Psoas muscle (tissue), 8 donors: ENCODE data around the gene MEX3A. TPM values are rescaled to one million over a fixed set of nuclear protein-coding genes. Genes with fewer than 3 reads are reported as not detected.
A peak's percentile ranks its signal among the peaks of the same experiment; 100 is the strongest.

Experiments
- ATAC-seq, 4 donors: fragments of 200-7000 bp; cut with Tn5 transposase; one replicate each; pipeline ENCODE4 v1.9.1; 2020; ENCODE audit warnings: moderate library complexity in 3 of 4, mild to moderate bottlenecking in 2 of 4
- DNase-seq, 2 donors: peaks; one replicate each; pipeline ENCODE4 v3.0.0-alpha.2; 2020
- H3K27ac ChIP-seq: fragments of 200-600 bp; one replicate; pipeline ENCODE4 v1.8.0; 2022
- H3K27me3 ChIP-seq, 3 donors: fragments of 200-600 bp in 1 of 3; one replicate each; pipeline versions ENCODE4 v1.6.1 to v1.8.0; 2013 to 2022; ENCODE audit warnings: low read length in 2 of 3, mild to moderate bottlenecking in 2 of 3, moderate library complexity in 1 of 3; ENCODE audit not compliant: insufficient read depth in 3 of 3
- H3K36me3 ChIP-seq, 2 donors: fragments of 200-600 bp in 1 of 2; one replicate each; pipeline versions ENCODE4 v1.6.1 to v1.8.0; 2013 to 2022; ENCODE audit warnings: low read depth in 1 of 2, mild to moderate bottlenecking in 1 of 2, moderate library complexity in 1 of 2; ENCODE audit not compliant: insufficient read depth in 1 of 2
- H3K4me1 ChIP-seq: fragments of 200-600 bp; one replicate; pipeline ENCODE4 v1.8.0; 2022
- H3K4me3 ChIP-seq: fragments of 200-600 bp; one replicate; pipeline ENCODE4 v1.8.0; 2022; ENCODE audit warnings: mild to moderate bottlenecking
- H3K9me3 ChIP-seq: fragments of 200-600 bp; one replicate; pipeline ENCODE4 v1.8.0; 2022
- WGBS, 3 donors: extraction: QIAGEN DNeasy Blood & Tissue Kit; methylation state at CpG; one replicate each; pipeline versions ENCODE4 v1.1.6 to v1.1.7; 2013; 5-methylcytosine and 5-hydroxymethylcytosine counted together
- intact Hi-C, 2 donors: fragments of 100-400 bp; cut with DNase I; formaldehyde crosslinking; loops; one replicate each; pipeline versions ENCODE4 v1.11.0 to v1.14.2; 2022
- polyA plus RNA-seq, 3 donors: library from polyadenylated mRNA; stranded (reverse); fragments of 200-250 nt; gene quantifications; one replicate each; pipeline ENCODE4 v1.2.3, GENCODE V29; 2013
- total RNA-seq, 4 donors: library from RNA; stranded (reverse); fragmentation: NEBNext Ultra II Directional in 2 of 4; extraction: Animal tissue kit (Norgen Biotek cat#: 25700) in 2 of 4; gene quantifications; one replicate each; pipeline versions ENCODE4 v1.2.1 to v1.2.4, GENCODE V29; 2021 to 2023
- TF ChIP-seq, protein P1 (sequence below): fragments of 200-600 bp; IDR thresholded peaks from one replicate; pipeline ENCODE4 v1.8.0; 2022; ENCODE audit warnings: antibody characterized with exemption
- donor health status: healthy with polysubstance abuse.
- donor health status: DM: no; HTN: no; CAD: no; lungs with moderate emphysema.
- donor health status: Bipolar disorder and iron deficiency.
- donor health status: healthy.
- donor health status: DM: yes; HTN: yes; CAD: no.
- donor health status: DM: no; HTN: no; CAD: no.
- donor health status: DM: no; HTN: no; CAD: no.
- donor health status: DM: yes; HTN: yes; CAD: no.

The MEX3A gene
- total and polyA plus RNA-seq, 7 donors = 0.06 to 0.42 (median 0.13) TPM

DNA sequence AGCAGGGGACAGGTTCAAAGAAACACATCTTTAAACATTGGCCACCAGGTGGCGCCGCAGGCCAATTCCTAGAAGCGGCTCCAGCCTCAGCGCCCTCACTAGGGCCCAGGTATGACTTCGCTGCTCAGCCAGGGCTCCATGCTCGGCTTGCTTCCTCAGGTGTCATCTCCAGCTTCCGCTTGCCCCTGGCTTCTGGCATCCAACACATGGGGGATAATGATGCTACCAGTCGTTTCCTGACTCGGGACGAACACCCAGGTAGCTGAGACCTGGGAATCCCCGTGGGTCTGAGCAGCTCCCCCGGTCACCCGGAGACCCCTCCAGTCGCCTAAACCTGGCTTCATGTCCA is 8.5 kb upstream of the MEX3A start:
- peak; percentile 85 to 92 for DNase-seq
- no peaks in the 10 kb centered on the region for H3K36me3 ChIP-seq
- no peaks in the 10 kb centered on the region for H3K9me3 ChIP-seq
- intact Hi-C loops = loop anchor here (1.0 to 2.0 kb wide), 2 partner anchors 134 kb away; no protein-coding TSS in a partner anchor
- no peaks in the 10 kb centered on the region for H3K27me3 ChIP-seq
- H3K4me1 ChIP-seq = no peaks in the 10 kb centered on the region
- no peak overlapping the region for H3K27ac ChIP-seq
- ATAC-seq = peak; percentile 88 to 96 (median 90)
- no peak overlapping the region for H3K4me3 ChIP-seq
- TF ChIP-seq, protein P1, sequence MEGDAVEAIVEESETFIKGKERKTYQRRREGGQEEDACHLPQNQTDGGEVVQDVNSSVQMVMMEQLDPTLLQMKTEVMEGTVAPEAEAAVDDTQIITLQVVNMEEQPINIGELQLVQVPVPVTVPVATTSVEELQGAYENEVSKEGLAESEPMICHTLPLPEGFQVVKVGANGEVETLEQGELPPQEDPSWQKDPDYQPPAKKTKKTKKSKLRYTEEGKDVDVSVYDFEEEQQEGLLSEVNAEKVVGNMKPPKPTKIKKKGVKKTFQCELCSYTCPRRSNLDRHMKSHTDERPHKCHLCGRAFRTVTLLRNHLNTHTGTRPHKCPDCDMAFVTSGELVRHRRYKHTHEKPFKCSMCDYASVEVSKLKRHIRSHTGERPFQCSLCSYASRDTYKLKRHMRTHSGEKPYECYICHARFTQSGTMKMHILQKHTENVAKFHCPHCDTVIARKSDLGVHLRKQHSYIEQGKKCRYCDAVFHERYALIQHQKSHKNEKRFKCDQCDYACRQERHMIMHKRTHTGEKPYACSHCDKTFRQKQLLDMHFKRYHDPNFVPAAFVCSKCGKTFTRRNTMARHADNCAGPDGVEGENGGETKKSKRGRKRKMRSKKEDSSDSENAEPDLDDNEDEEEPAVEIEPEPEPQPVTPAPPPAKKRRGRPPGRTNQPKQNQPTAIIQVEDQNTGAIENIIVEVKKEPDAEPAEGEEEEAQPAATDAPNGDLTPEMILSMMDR = peak; percentile 93
- WGBS, 3 donors = 40 to 41% (median 41%) methylated on average over 13 to 14 of the region's 14 CpGs

GRCh38 chr1:156090138-156090839 is 8.0 kb upstream of the MEX3A start:
- Histone ChIP-seq H3K27ac (no peak overlapping the region), H3K4me3 (no peak overlapping the region), H3K27me3 (no peaks in the 10 kb centered on the region), H3K4me1 (no peaks in the 10 kb centered on the region), H3K9me3 (no peaks in the 10 kb centered on the region), H3K36me3 (no peaks in the 10 kb centered on the region)
- DNase-seq (no peak), ATAC-seq (peak in 3 of 4 donors; percentile 14 to 38 (median 32))
- TF ChIP-seq, protein P1 = no peak
- intact Hi-C loops = loop anchor here (1.0 to 2.0 kb wide), 2 partner anchors 135 kb away; no protein-coding TSS in a partner anchor
- 35 to 40% (median 37%) methylated on average over 5 of the region's 5 CpGs for WGBS, 3 donors

DNA sequence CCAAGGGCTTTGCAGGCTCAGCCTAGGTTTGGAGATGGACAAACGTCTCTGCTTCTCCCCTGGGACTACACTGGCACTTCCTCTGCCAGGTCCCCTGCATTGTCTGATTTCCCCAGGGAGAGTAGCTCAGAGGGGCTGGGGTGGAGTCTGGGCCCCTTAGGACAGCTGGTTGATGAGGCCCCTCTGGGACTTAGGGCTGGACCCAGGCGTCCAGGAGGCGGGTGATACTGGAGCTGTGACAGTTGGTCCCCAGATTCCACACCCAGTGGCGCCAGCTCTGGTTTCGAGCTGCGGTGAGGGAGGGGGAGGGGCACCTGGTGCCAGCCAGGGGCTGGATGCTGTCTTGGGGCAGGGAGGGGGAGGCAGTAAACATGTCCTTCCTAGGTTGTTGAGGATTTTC is 7.4 kb upstream of the MEX3A start:
- no peaks in the 10 kb centered on the region for H3K27me3 ChIP-seq
- no peak overlapping the region for H3K4me3 ChIP-seq
- 34 to 67% (median 41%) methylated on average over 6 of the region's 6 CpGs for WGBS, 3 donors
- no peaks in the 10 kb centered on the region for H3K4me1 ChIP-seq
- TF ChIP-seq, protein P1 = no peak
- no peak for DNase-seq
- no peaks in the 10 kb centered on the region for H3K9me3 ChIP-seq
- H3K36me3 ChIP-seq = no peaks in the 10 kb centered on the region
- no peak for ATAC-seq
- intact Hi-C loops = loop anchor here (1.0 to 2.0 kb wide), 2 partner anchors 135 to 136 kb away; no protein-coding TSS in a partner anchor
- no peak overlapping the region for H3K27ac ChIP-seq

DNA sequence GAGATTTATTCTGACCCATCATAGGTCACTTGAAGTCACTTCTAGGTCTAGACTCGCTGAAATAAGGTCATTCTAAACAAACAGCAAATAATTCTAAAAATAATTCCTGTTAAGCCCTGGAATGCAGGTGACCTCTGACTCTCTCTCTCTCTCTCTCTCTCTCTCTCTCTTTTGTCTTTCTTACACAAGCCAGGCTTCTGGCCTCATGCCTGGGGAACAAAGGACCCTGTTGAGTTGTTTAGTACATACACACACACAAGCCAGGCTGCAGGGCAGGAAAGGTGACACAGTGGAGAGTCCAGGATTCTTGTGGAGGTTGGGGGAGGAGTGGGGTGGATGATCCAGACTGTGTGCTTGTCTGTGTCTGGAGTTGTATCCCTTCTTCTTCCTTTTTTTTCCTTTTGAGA is 4.0 kb upstream of the MEX3A start:
- WGBS, 3 donors = 40 to 46% (median 41%) methylated on average over 1 of the region's 1 CpG

More for the DNA sequence above, 4.0 kb upstream of the MEX3A start:
- H3K27me3 ChIP-seq = no peaks in the 10 kb centered on the region
- no peak overlapping the region for H3K27ac ChIP-seq
- no peak for DNase-seq
- no peaks in the 10 kb centered on the region for H3K36me3 ChIP-seq
- H3K9me3 ChIP-seq = no peaks in the 10 kb centered on the region
- intact Hi-C loops = no loop called here
- TF ChIP-seq, protein P1 = no peak
- peaks cover 3% of the 10 kb centered on the region for H3K4me1 ChIP-seq
- no peak overlapping the region for H3K4me3 ChIP-seq
- no peak for ATAC-seq
